ENCODE data around the gene TNRC6C. TPM values are rescaled to one million over a fixed set of nuclear protein-coding genes. Genes with fewer than 3 reads are reported as not detected.

The TNRC6C gene
- total and polyA plus RNA-seq, 9 of the 15 experiments (the other 6 are each of a cell fraction or from before 2014, with no cell fraction given), result 0.20 to 4.9 (median 2.3) TPM

- Histone ChIP-seq H3K9me3 (replicated peaks; ENCODE audit: control insufficient read depth, insufficient read depth, low read depth, low read length) (no peaks in the 10 kb centered on the region), H3K36me3 (ENCODE audit: control insufficient read depth, insufficient read depth, low read length) (peaks cover 16% of the 10 kb centered on the region; the same call in 1 of the 3 replicates), H3K27me3 (ENCODE audit: control insufficient read depth in 2 of 2, insufficient read depth in 2 of 2, low read length in 2 of 2) (no peaks in the 10 kb centered on the region), H3K4me2 (ENCODE audit: insufficient read depth, low read length) (peak within 1 kb of the TSS; percentile 81), H3K27ac (ENCODE audit: extremely low read depth, low read depth, low read length) (peak within 1 kb of the TSS; percentile 81), H3K79me2 (ENCODE audit: control insufficient read depth, insufficient read depth, low read length) (peaks cover 48% of the 10 kb centered on the region), H3K9ac (ENCODE audit: insufficient read depth in 1 of 2, low read depth in 2 of 2, low read length in 2 of 2) (peak within 1 kb of the TSS; percentile 56 to 90), H3K4me3 (no peak within 1 kb of the TSS; the same call in 1 of the 2 replicates), H3K9me1 (ENCODE audit: control insufficient read depth, insufficient read depth, low read length) (no peaks in the 10 kb centered on the region), H3K4me1 (replicated peaks in 1 of 2; ENCODE audit: control insufficient read depth in 2 of 2, insufficient read depth in 2 of 2, low read length in 2 of 2) (peaks cover 45 to 92% of the 10 kb centered on the region in 2 experiments), H4K20me1 (replicated peaks; ENCODE audit: control insufficient read depth, insufficient read depth, low read length) (no peaks in the 10 kb centered on the region), H2AFZ (ENCODE audit: low read depth, low read length) (peak within 1 kb of the TSS; percentile 61; the same call in 1 of the 2 replicates)
- BruUV-seq (replicated peaks), result no TSS peak
- WGBS (ENCODE audit: insufficient coverage, low coverage, missing lambda C conversion rate), result 38% methylated on average over 9 of the region's 10 CpGs
- ChIA-PET CTCF (ENCODE audit: low intra/inter-chr PET ratio) (interaction anchor here (0.5 kb wide), 1 partner anchor 18 kb away, joined by 3 read pairs; no protein-coding TSS in a partner anchor), POLR2A (interaction anchor here (0.6 to 1.2 kb wide), 4 partner anchors 10 to 46 kb away, joined by 3 to 5 read pairs (median 4); no protein-coding TSS in a partner anchor)
- peak; percentile 1; the same call in 2 of the 3 replicates for ATAC-seq
- in situ Hi-C loops (cut with MboI), result no loop called here
- DNase-seq (ENCODE audit: extremely low read depth in 1 of 4, low spot score in 3 of 4), result peak in 3 of 4 experiments; percentile 24 to 78 (median 47)
- intact Hi-C loops (cut with micrococcal nuclease), result no loop called here
- FAIRE-seq, result no peak
- no peak for TF ChIP-seq SP1 (CRISPR knock-in tag; IDR thresholded peaks at IDR 0.05)
- no peak for TF ChIP-seq SNRNP70 (optimal IDR thresholded peaks at IDR 0.05; ENCODE audit: low read depth, low read length)
- TF ChIP-seq PTRF (tag; IDR thresholded peaks at IDR 0.05), result no peak
- no peak for TF ChIP-seq CBFA2T2 (conservative IDR thresholded peaks at IDR 0.05)
- TF ChIP-seq TAL1 (IDR thresholded peaks at IDR 0.05), result no peak
- no peak for TF ChIP-seq ZNF3 (CRISPR knock-in tag; IDR thresholded peaks at IDR 0.05)
- TF ChIP-seq TFE3 (CRISPR knock-in tag; IDR thresholded peaks at IDR 0.05), result peak; percentile 4; the same call in 1 of the 2 replicates
- no peak; a peak in 1 of 4 replicates for TF ChIP-seq KDM1A (IDR thresholded peaks at IDR 0.05)
- TF ChIP-seq XRCC3 (IDR thresholded peaks at IDR 0.05), result no peak
- TF ChIP-seq U2AF1 (optimal IDR thresholded peaks at IDR 0.05; ENCODE audit: low read depth, low read length), result no peak
- TF ChIP-seq CXXC5 (CRISPR knock-in tag; IDR thresholded peaks at IDR 0.05), result peak; percentile 55; the same call in 1 of the 2 replicates
- TF ChIP-seq THRAP3 (IDR thresholded peaks at IDR 0.05; ENCODE audit: borderline replicate concordance), result no peak
- TF ChIP-seq ESRRA (IDR thresholded peaks at IDR 0.05; ENCODE audit: borderline replicate concordance, low read depth), result no peak
- no peak for TF ChIP-seq ZBED1 (IDR thresholded peaks at IDR 0.05)
- peak; percentile 10; the same call in 1 of the 2 replicates for TF ChIP-seq CTBP1 (IDR thresholded peaks at IDR 0.05; ENCODE audit: borderline replicate concordance)
- TF ChIP-seq FOS (IDR thresholded peaks at IDR 0.05; ENCODE audit: extremely low read depth, insufficient read length), result no peak
- TF ChIP-seq SMAD2 (IDR thresholded peaks at IDR 0.05; ENCODE audit: low read depth, low read length), result no peak
- TF ChIP-seq THRB (CRISPR knock-in tag; conservative IDR thresholded peaks at IDR 0.05), result no peak
- peak; percentile 47; the same call in 1 of the 2 replicates for TF ChIP-seq ZFX (CRISPR knock-in tag; IDR thresholded peaks at IDR 0.05)
- no peak for TF ChIP-seq ZNF280B (CRISPR knock-in tag; IDR thresholded peaks at IDR 0.05)
Measured at GRCh38 chr17:78130437-78131101, 172.1 kb downstream of the TNRC6C start, which contains the start of gene TMC8. Gene TMC8, plus strand, starts transcription at chr17:78130771. Its CDS starts 818 bp downstream, at chr17:78131589.
